GM23338 (cell line): ENCODE measurements around the gene ELFN2.
A peak's percentile ranks its signal among the peaks of the same experiment; 100 is the strongest.

Experiments
- CTCF ChIP-seq, 2 experiments: fragments of 200-600 bp in 1 of 2; sonication (generic) in 1 of 2; conservative IDR thresholded peaks; 2 replicates each; pipeline versions ENCODE4 v1.5.1 to v1.6.1; 2016 to 2017; ENCODE audit warnings: antibody characterized with exemption in 2 of 2, low read depth in 2 of 2, mild to moderate bottlenecking in 2 of 2, moderate library complexity in 1 of 2
- EZH2 ChIP-seq: fragments of 200-600 bp; sonication (generic); IDR thresholded peaks from one replicate; pipeline ENCODE4 v1.8.0; 2017; ENCODE audit warnings: antibody characterized with exemption, mild to moderate bottlenecking, low read depth; ENCODE audit not compliant: unreplicated experiment
- NANOG ChIP-seq: IDR thresholded peaks from 2 replicates; pipeline ENCODE4 v1.6.1; 2016; ENCODE audit warnings: antibody characterized with exemption, borderline replicate concordance
- REST ChIP-seq: IDR thresholded peaks from one replicate; pipeline ENCODE4 v1.6.1; 2018; ENCODE audit warnings: antibody characterized with exemption; ENCODE audit not compliant: unreplicated experiment

- TF ChIP-seq CTCF (conservative IDR thresholded peaks at IDR 0.05; ENCODE audit: low read depth in 2 of 2) (peak; percentile 21 to 39; a peak in 3 of 4 replicates), NANOG (no peak), EZH2 (no peak), REST (no peak)
Measured at GRCh38 chr22:37334859-37335805, 92.1 kb downstream of the ELFN2 start.
